Fibroblast of lung (primary cell): ENCODE measurements around the gene APBB2.

Experiments used
- CTCF ChIP-seq, 2 donors: IDR thresholded peaks in 1 of 2; conservative IDR thresholded peaks in 1 of 2; 1 replicate in 1 of 2; 2 replicates in 1 of 2; pipeline ENCODE4 v1.5.1; 2011 to 2012; ENCODE audit warnings: low read length in 2 of 2, control low read depth in 1 of 2, inconsistent platforms in 1 of 2, low read depth in 1 of 2, mild to moderate bottlenecking in 1 of 2
- EZH2 ChIP-seq: IDR thresholded peaks from 2 replicates; pipeline ENCODE4 v1.5.1; 2012; ENCODE audit warnings: low read length, control low read depth, mild to moderate bottlenecking; ENCODE audit errors: missing control alignments

- no peak for TF ChIP-seq CTCF (conservative IDR thresholded peaks at IDR 0.05 in 1 of 2, IDR thresholded peaks at IDR 0.05 in 1 of 2; ENCODE audit: low read depth in 1 of 2, low read length in 2 of 2)
- TF ChIP-seq EZH2 = no peak
Measured at GRCh38 chr4:40953283-40954087, 260.9 kb downstream of the APBB2 start.
